T1000 (cell line): ENCODE data around the gene PNP.
"Not testable (repeated sequence)": the region's sequence is repeated elsewhere in the genome, so short reads cannot be mapped to it uniquely, and the experiment has no call there.

ENCODE experiments used
- DNase-seq: peaks from one replicate; lab custom pipeline; 2025; ENCODE audit warnings: mixed read lengths; lab: John Stamatoyannopoulos, UW

PNP gene

GRCh38 chr14:20492486-20492885 is 23.3 kb downstream of the PNP start:
- no peak for DNase-seq

GRCh38 chr14:20493634-20494033 is 24.4 kb downstream of the PNP start:
- no peak for DNase-seq

- no peak for DNase-seq
Observed at GRCh38 chr14:20494935-20495766, 25.9 kb downstream of the PNP start.

- DNase-seq = no peak
Observed at GRCh38 chr14:20498622-20499021, 29.4 kb downstream of the PNP start.

GRCh38 chr14:20499108-20499507 is 29.9 kb downstream of the PNP start:
- no peak for DNase-seq

- DNase-seq = no peak
Observed at GRCh38 chr14:20499881-20500280, 30.7 kb downstream of the PNP start.

- no peak for DNase-seq
Observed at GRCh38 chr14:20501346-20501745, 32.1 kb downstream of the PNP start.

- no peak for DNase-seq
Observed at GRCh38 chr14:20503898-20504297, 34.7 kb downstream of the PNP start.

GRCh38 chr14:20506276-20506675 is 37.1 kb downstream of the PNP start:
- not testable (repeated sequence) for DNase-seq

GRCh38 chr14:20506752-20507151 is 37.5 kb downstream of the PNP start:
- not testable (repeated sequence) for DNase-seq

GRCh38 chr14:20507537-20507936 is 38.3 kb downstream of the PNP start:
- not testable (repeated sequence) for DNase-seq

- DNase-seq = no peak
Observed at GRCh38 chr14:20508367-20508766, 39.2 kb downstream of the PNP start.

GRCh38 chr14:20512177-20512905 is 43.1 kb downstream of the PNP start:
- no peak for DNase-seq

- DNase-seq = no peak
Observed at GRCh38 chr14:20515846-20516245, 46.6 kb downstream of the PNP start.

- DNase-seq = no peak
Observed at GRCh38 chr14:20516921-20517320, 47.7 kb downstream of the PNP start.

GRCh38 chr14:20522332-20522731 is 53.1 kb downstream of the PNP start:
- DNase-seq = no peak

- no peak for DNase-seq
Observed at GRCh38 chr14:20524027-20524426, 54.8 kb downstream of the PNP start.
